ENCODE measurements around the gene MBP. TPM values are rescaled to one million over a fixed set of nuclear protein-coding genes. Genes with fewer than 3 reads are reported as not detected.

MBP gene
- total RNA-seq, 1 experiment from 2014 or later, result 88.8 TPM

GRCh38 chr18:77124452-77124922 lies 8.1 kb downstream of the MBP start:
- Histone ChIP-seq H3K4me3 (ENCODE audit: low read depth in 2 of 2, low read length in 2 of 2) (peak overlapping the region; percentile 22 to 40), H3K27me3 (ENCODE audit: control insufficient read depth, insufficient read depth, low read length) (no peaks in the 10 kb centered on the region), H3K27ac (ENCODE audit: low read length) (peak overlapping the region; percentile 97), H3K9me3 (ENCODE audit: control insufficient read depth, insufficient read depth, low read depth, low read length) (no peaks in the 10 kb centered on the region), H3K36me3 (ENCODE audit: control insufficient read depth, insufficient read depth, low read length) (no peaks in the 10 kb centered on the region), H3K4me1 (ENCODE audit: control insufficient read depth, insufficient read depth, low read length) (peaks cover 99% of the 10 kb centered on the region)
- intact Hi-C loops (cut with micrococcal nuclease; ENCODE audit: unreplicated experiment) (no loop called here), in situ Hi-C loops (cut with HindIII; ENCODE audit: low pct_unique_long_range_greater_than_20kb, low sequenced_read_pairs) (no loop called here)
- BruUV-seq (replicated peaks), result no TSS peak
- ATAC-seq (peak; percentile 65), DNase-seq (ENCODE audit: low read depth, low spot score) (no peak)
- POLR2A ChIA-PET, result interaction anchor here (0.5 to 0.6 kb wide), 2 partner anchors 14 to 291 kb away, joined by 3 to 7 read pairs; no protein-coding TSS in a partner anchor
- CTCF ChIA-PET, result interaction anchor here (0.6 to 2.7 kb wide), 2 partner anchors 27 to 87 kb away, joined by 10 to 12 read pairs; no protein-coding TSS in a partner anchor
- TF ChIP-seq SIN3A (IDR thresholded peaks at IDR 0.05; ENCODE audit: borderline replicate concordance, insufficient read depth, low read depth, low read length) (peak; percentile 73; the same call in 1 of the 2 replicates), POLR2AphosphoS5 (IDR thresholded peaks at IDR 0.05; ENCODE audit: low read depth, low read length) (no peak)

GRCh38 chr18:77123320-77124231 lies 9.0 kb downstream of the MBP start:
- no peaks in the 10 kb centered on the region for H3K36me3 ChIP-seq (ENCODE audit: control insufficient read depth, insufficient read depth, low read length)
- DNase-seq (ENCODE audit: low read depth, low spot score) (no peak), ATAC-seq (peak; percentile 37)
- H3K4me3 ChIP-seq (ENCODE audit: low read depth in 2 of 2, low read length in 2 of 2), result peak overlapping the region in 1 of 2 experiments; percentile 40; a peak in 2 of 4 replicates
- no peaks in the 10 kb centered on the region for H3K9me3 ChIP-seq (ENCODE audit: control insufficient read depth, insufficient read depth, low read depth, low read length)
- intact Hi-C loops (cut with micrococcal nuclease; ENCODE audit: unreplicated experiment) (no loop called here), in situ Hi-C loops (cut with HindIII; ENCODE audit: low pct_unique_long_range_greater_than_20kb, low sequenced_read_pairs) (no loop called here)
- CTCF ChIA-PET, result interaction anchor here (0.9 to 2.7 kb wide), 2 partner anchors 18 to 88 kb away, joined by 5 to 12 read pairs; no protein-coding TSS in a partner anchor
- POLR2A ChIA-PET, result interaction anchor here (0.6 to 0.9 kb wide), 4 partner anchors 9 to 303 kb away, joined by 3 to 7 read pairs (median 4); no protein-coding TSS in a partner anchor
- no peaks in the 10 kb centered on the region for H3K27me3 ChIP-seq (ENCODE audit: control insufficient read depth, insufficient read depth, low read length)
- BruUV-seq (replicated peaks), result no TSS peak
- peak overlapping the region; percentile 97 for H3K27ac ChIP-seq (ENCODE audit: low read length)
- TF ChIP-seq SIN3A (IDR thresholded peaks at IDR 0.05; ENCODE audit: borderline replicate concordance, insufficient read depth, low read depth, low read length), result no peak
- TF ChIP-seq CTCF (IDR thresholded peaks at IDR 0.05), result no peak
- TF ChIP-seq REST (IDR thresholded peaks at IDR 0.05; ENCODE audit: insufficient read depth in 1 of 2, low read depth in 2 of 2, low read length in 1 of 2), result no peak
- no peak for TF ChIP-seq POLR2AphosphoS5 (IDR thresholded peaks at IDR 0.05; ENCODE audit: low read depth, low read length)
- TF ChIP-seq TCF7L2 (IDR thresholded peaks at IDR 0.05; ENCODE audit: low read depth, low read length), result no peak
- peaks cover 90% of the 10 kb centered on the region for H3K4me1 ChIP-seq (ENCODE audit: control insufficient read depth, insufficient read depth, low read length)
